Measurements from ENCODE around the gene STN1.

The STN1 gene

GRCh38 chr10:103894441-103894864 lies 23.5 kb downstream of the STN1 start:
- no peak for DNase-seq (ENCODE audit: low read depth in 2 of 2)

- no peak for DNase-seq (ENCODE audit: low read depth in 2 of 2)
Observed at GRCh38 chr10:103893817-103894216, 24.2 kb downstream of the STN1 start.

- no peak for DNase-seq (ENCODE audit: low read depth in 2 of 2)
Observed at GRCh38 chr10:103892181-103892580, 25.8 kb downstream of the STN1 start.

- DNase-seq (ENCODE audit: low read depth in 2 of 2), result no peak
Observed at GRCh38 chr10:103890688-103891087, 27.3 kb downstream of the STN1 start.

- DNase-seq (ENCODE audit: low read depth in 2 of 2), result no peak
Observed at GRCh38 chr10:103890194-103890658, 27.8 kb downstream of the STN1 start.

- no peak for DNase-seq (ENCODE audit: low read depth in 2 of 2)
Observed at GRCh38 chr10:103889121-103889720, 28.8 kb downstream of the STN1 start.

- DNase-seq (ENCODE audit: low read depth in 2 of 2), result no peak
Observed at GRCh38 chr10:103888113-103888841, 29.7 kb downstream of the STN1 start.

GRCh38 chr10:103885617-103886016 lies 32.4 kb downstream of the STN1 start:
- DNase-seq (ENCODE audit: low read depth in 2 of 2), result no peak

- no peak for DNase-seq (ENCODE audit: low read depth in 2 of 2)
Observed at GRCh38 chr10:103884681-103885139, 33.3 kb downstream of the STN1 start.

- no peak for DNase-seq (ENCODE audit: low read depth in 2 of 2)
Observed at GRCh38 chr10:103882285-103883007, 35.5 kb downstream of the STN1 start.

- DNase-seq (ENCODE audit: low read depth in 2 of 2), result no peak
Observed at GRCh38 chr10:103881416-103882284, 36.3 kb downstream of the STN1 start.

- DNase-seq (ENCODE audit: low read depth in 2 of 2), result no peak
Observed at GRCh38 chr10:103879831-103880230, 38.2 kb downstream of the STN1 start.

GRCh38 chr10:103879409-103879808 lies 38.6 kb downstream of the STN1 start:
- DNase-seq (ENCODE audit: low read depth in 2 of 2), result no peak

GRCh38 chr10:103877861-103878260 lies 40.1 kb downstream of the STN1 start:
- no peak for DNase-seq (ENCODE audit: low read depth in 2 of 2)

GRCh38 chr10:103876155-103876554 lies 41.8 kb downstream of the STN1 start:
- no peak for DNase-seq (ENCODE audit: low read depth in 2 of 2)

GRCh38 chr10:103874730-103875129 lies 43.3 kb downstream of the STN1 start:
- no peak for DNase-seq (ENCODE audit: low read depth in 2 of 2)

- DNase-seq (ENCODE audit: low read depth in 2 of 2), result no peak
Observed at GRCh38 chr10:103872137-103872931, 45.6 kb downstream of the STN1 start.

- DNase-seq (ENCODE audit: low read depth in 2 of 2), result no peak
Observed at GRCh38 chr10:103871006-103871405, 47.0 kb downstream of the STN1 start.

GRCh38 chr10:103870516-103870915 lies 47.5 kb downstream of the STN1 start:
- no peak for DNase-seq (ENCODE audit: low read depth in 2 of 2)

- no peak for DNase-seq (ENCODE audit: low read depth in 2 of 2)
Observed at GRCh38 chr10:103869336-103869735, 48.6 kb downstream of the STN1 start.

- no peak for DNase-seq (ENCODE audit: low read depth in 2 of 2)
Observed at GRCh38 chr10:103868200-103868599, 49.8 kb downstream of the STN1 start.
